Measurements from ENCODE around the gene PRRC2C.

GRCh38 chr1:171640225-171640624, 154.9 kb downstream of the PRRC2C start:
- TF ChIP-seq POLR2AphosphoS5 (IDR thresholded peaks at IDR 0.05; ENCODE audit: borderline replicate concordance, low read depth, low read length) (no peak), EZH2 (IDR thresholded peaks at IDR 0.05) (no peak), FOXP2 (optimal IDR thresholded peaks at IDR 0.05; ENCODE audit: control extremely low read depth, extremely low read length, insufficient read depth) (no peak)
